OCI-LY7 (cell line): ENCODE results near the gene CLEC16A.

Source experiments
- CTCF ChIP-seq: fragments of 200-600 bp; sonication (generic); conservative IDR thresholded peaks from 2 replicates; pipeline ENCODE4 v1.5.1; 2014; ENCODE audit warnings: mild to moderate bottlenecking, antibody characterized with exemption, low read length, moderate library complexity, mixed read lengths
- EZH2phosphoT487 ChIP-seq: fragments of 200-600 bp; sonication (generic); IDR thresholded peaks from 2 replicates; pipeline ENCODE4 v1.6.1; 2018; ENCODE audit warnings: low read depth, borderline replicate concordance, mild to moderate bottlenecking, mixed run types, antibody characterized with exemption, low read length, moderate library complexity, mixed read lengths

GRCh38 chr16:11142261-11142630 lies 197.9 kb downstream of the CLEC16A start:
- TF ChIP-seq CTCF, result no peak
- TF ChIP-seq EZH2phosphoT487, result no peak
